ENCODE measurements around the gene ARHGAP42. TPM values are rescaled to one million over a fixed set of nuclear protein-coding genes. Genes with fewer than 3 reads are reported as not detected.

ARHGAP42 gene
- total and polyA plus RNA-seq, 2 of the 4 experiments (the other 2 are of a cell fraction): 2.9 to 7.3 TPM

DNA sequence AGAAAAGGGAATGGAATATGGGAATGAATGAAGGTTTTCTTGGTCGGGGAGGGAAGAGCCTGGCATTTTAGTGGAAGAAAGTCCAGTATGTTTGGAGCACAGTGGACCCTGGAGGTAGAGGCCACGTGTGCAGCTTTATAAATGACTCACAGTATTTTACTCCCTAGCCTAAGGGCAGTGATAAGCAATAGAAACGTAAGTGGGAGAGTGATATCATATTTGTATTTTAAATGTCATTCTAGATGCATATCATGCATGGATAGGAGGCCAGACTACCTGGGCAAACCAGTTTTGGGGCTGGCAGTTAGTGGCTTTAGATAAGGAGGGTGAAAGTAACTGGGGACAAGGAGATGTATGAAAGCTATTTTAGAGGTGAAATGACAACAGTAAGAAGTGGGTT lies 174.1 kb downstream of the ARHGAP42 start (continued):
- TF ChIP-seq MAZ (IDR thresholded peaks at IDR 0.05; ENCODE audit: borderline replicate concordance, low read depth, low read length) (no peak), BHLHE40 (IDR thresholded peaks at IDR 0.05; ENCODE audit: low read depth, low read length) (no peak), MAFK (IDR thresholded peaks at IDR 0.05; ENCODE audit: low read depth, low read length) (no peak)

DNA sequence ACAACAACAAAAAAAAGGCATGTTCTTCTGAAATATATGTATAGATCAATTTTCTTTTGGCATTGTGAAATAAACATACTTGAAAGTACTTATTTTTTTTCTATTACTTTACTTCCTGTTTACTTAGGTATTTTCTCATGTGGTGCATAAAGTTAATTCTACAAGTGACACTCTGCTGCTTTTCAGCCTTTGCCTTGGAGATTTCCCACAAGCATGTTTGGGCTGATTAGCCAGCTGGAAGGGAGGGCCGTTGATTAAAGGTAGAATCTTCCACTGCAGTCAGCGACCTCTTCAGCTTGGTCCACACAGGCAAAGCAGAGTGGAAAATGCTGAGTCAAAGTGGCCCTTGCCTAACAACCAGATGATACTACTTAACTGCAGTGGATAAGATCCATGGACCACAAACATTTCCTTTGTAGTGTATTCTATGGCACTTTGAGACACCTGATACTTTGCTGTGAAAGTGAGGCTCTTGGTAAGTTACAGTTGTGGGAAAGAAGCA lies 176.0 kb downstream of the ARHGAP42 start:
- intact Hi-C loops (cut with micrococcal nuclease): loop anchor here (2.0 kb wide), 1 partner anchor 66 kb away; no protein-coding TSS in a partner anchor

More for the DNA sequence above, 176.0 kb downstream of the ARHGAP42 start:
- no peak overlapping the region; the same call in 1 of the 2 replicates for H4K5ac ChIP-seq (ENCODE audit: low read depth, low read length)
- H3K79me1 ChIP-seq (ENCODE audit: low read depth in 1 of 2, low read length in 2 of 2): peaks cover 0 to 7% of the 10 kb centered on the region in 2 experiments; a peak in 1 of 4 replicates
- WGBS, 2 experiments (ENCODE audit: extremely low coverage in 2 of 2, insufficient read length in 1 of 2): no CpG with 5 or more reads among the region's 2 CpGs
- H3K18ac ChIP-seq (ENCODE audit: low read depth, low read length): peak overlapping the region; percentile 35
- peak overlapping the region in 1 of 2 experiments; percentile 46; a peak in 1 of 4 replicates for H4K8ac ChIP-seq (ENCODE audit: low read depth in 2 of 2, low read length in 2 of 2)
- peak overlapping the region; percentile 57 for H3K4ac ChIP-seq (ENCODE audit: low read depth, low read length)
- H2AK9ac ChIP-seq (replicated peaks; ENCODE audit: low read depth, low read length, poor library complexity): no peak overlapping the region
- H3K14ac ChIP-seq (replicated peaks; ENCODE audit: low read depth, low read length): peak overlapping the region; percentile 27
- no peaks in the 10 kb centered on the region for H4K20me1 ChIP-seq (ENCODE audit: insufficient read depth, low read length)
- no peaks in the 10 kb centered on the region for H3K27me3 ChIP-seq (ENCODE audit: control insufficient read depth, insufficient read depth, low read length)
- no peak for TF ChIP-seq BHLHE40 (IDR thresholded peaks at IDR 0.05; ENCODE audit: low read depth, low read length)
- TF ChIP-seq CEBPB (IDR thresholded peaks at IDR 0.05; ENCODE audit: low read depth, low read length): peak; percentile 67; the same call in 1 of the 2 replicates
- peak; percentile 90 for TF ChIP-seq NFE2L2 (IDR thresholded peaks at IDR 0.05; ENCODE audit: low read depth, low read length)
- TF ChIP-seq, protein P1, sequence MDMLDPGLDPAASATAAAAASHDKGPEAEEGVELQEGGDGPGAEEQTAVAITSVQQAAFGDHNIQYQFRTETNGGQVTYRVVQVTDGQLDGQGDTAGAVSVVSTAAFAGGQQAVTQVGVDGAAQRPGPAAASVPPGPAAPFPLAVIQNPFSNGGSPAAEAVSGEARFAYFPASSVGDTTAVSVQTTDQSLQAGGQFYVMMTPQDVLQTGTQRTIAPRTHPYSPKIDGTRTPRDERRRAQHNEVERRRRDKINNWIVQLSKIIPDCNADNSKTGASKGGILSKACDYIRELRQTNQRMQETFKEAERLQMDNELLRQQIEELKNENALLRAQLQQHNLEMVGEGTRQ (IDR thresholded peaks at IDR 0.05; ENCODE audit: low read depth, low read length): no peak
- TF ChIP-seq MAFK (IDR thresholded peaks at IDR 0.05; ENCODE audit: low read depth, low read length): peak; percentile 80
- TF ChIP-seq RCOR1 (IDR thresholded peaks at IDR 0.05; ENCODE audit: insufficient replicate concordance, low read length): no peak
- H3K9me1 ChIP-seq (ENCODE audit: insufficient read depth, low read length): no peaks in the 10 kb centered on the region
- POLR2A ChIA-PET (ENCODE audit: unreplicated experiment): interaction anchor here (1.4 kb wide), 1 partner anchor 14 kb away, joined by 3 read pairs; no protein-coding TSS in a partner anchor
- dilution Hi-C loops (cut with HindIII; ENCODE audit: low sequenced_read_pairs, unreplicated experiment): no loop called here
- no peak overlapping the region for H2BK20ac ChIP-seq (ENCODE audit: low read depth, low read length)
- peak; percentile 95 for DNase-seq
- peak overlapping the region; percentile 2 for H2AFZ ChIP-seq (replicated peaks; ENCODE audit: low read length, poor library complexity)
- H3K36me3 ChIP-seq (ENCODE audit: control insufficient read depth, insufficient read depth, low read length): no peaks in the 10 kb centered on the region
- in situ Hi-C loops (cut with MboI; ENCODE audit: low sequenced_read_pairs): no loop called here
- no peak overlapping the region for H3K4me3 ChIP-seq (ENCODE audit: insufficient read depth, low read depth, low read length)
- no TSS peak for BruUV-seq (replicated peaks)
- H3K27ac ChIP-seq (ENCODE audit: insufficient read depth, low read length): peak overlapping the region; percentile 70; the same call in 1 of the 2 replicates
- CTCF ChIA-PET: interaction anchor here (0.5 to 1.3 kb wide), 3 partner anchors 67 to 1971 kb away, joined by 3 to 4 read pairs (median 3); no protein-coding TSS in a partner anchor
- no peak overlapping the region for H3K9ac ChIP-seq (ENCODE audit: low read depth, low read length)
- peak overlapping the region; percentile 8 for H3K4me2 ChIP-seq (ENCODE audit: low read depth, low read length)
- H2BK5ac ChIP-seq (ENCODE audit: low read depth, low read length, poor library complexity, severe bottlenecking): peak overlapping the region; percentile 62
- H3K9me3 ChIP-seq (ENCODE audit: control insufficient read depth, insufficient read depth, low read length): no peaks in the 10 kb centered on the region
- peak overlapping the region; percentile 9; the same call in 1 of the 2 replicates for H4K91ac ChIP-seq (ENCODE audit: insufficient read depth, low read depth, low read length)
- H3K56ac ChIP-seq (ENCODE audit: extremely low read depth, insufficient read depth, low read length): no peak overlapping the region
- peaks cover 5% of the 10 kb centered on the region; the same call in 1 of the 2 replicates for H3K4me1 ChIP-seq (ENCODE audit: control insufficient read depth, insufficient read depth, low read length)
- peak overlapping the region; percentile 10; the same call in 1 of the 2 replicates for H2BK120ac ChIP-seq (ENCODE audit: low read depth, low read length)
- peak overlapping the region; percentile 9; the same call in 1 of the 2 replicates for H2AK5ac ChIP-seq (ENCODE audit: low read depth, low read length)
- H2BK15ac ChIP-seq (ENCODE audit: low read depth, low read length): no peak overlapping the region
- ATAC-seq (ENCODE audit: low read depth): peak; percentile 89
- no peak overlapping the region for H3K23ac ChIP-seq (ENCODE audit: low read depth, low read length)

Measured in IMR-90 (cell line).